Esophagus squamous epithelium (tissue), 5 donors: ENCODE results near the gene HS1BP3. TPM values are rescaled to one million over a fixed set of nuclear protein-coding genes. Genes with fewer than 3 reads are reported as not detected.

Experiments
- DNase-seq: peaks from one replicate; lab custom pipeline; 2025; lab: John Stamatoyannopoulos, UW
- H3K27ac ChIP-seq, 4 donors: fragments of 200-600 bp; sonication (generic); one replicate each; pipeline ENCODE4 v1.5.1; 2016 to 2019; ENCODE audit warnings: mild to moderate bottlenecking in 1 of 4
- H3K27me3 ChIP-seq, 4 donors: fragments of 200-600 bp; sonication (generic); 1 replicate in 3 of 4; 2 replicates in 1 of 4; pipeline versions ENCODE4 v1.5.1 to v1.6.0; 2017 to 2021; ENCODE audit warnings: antibody characterized with exemption in 1 of 4
- H3K36me3 ChIP-seq, 3 donors: fragments of 200-600 bp; sonication (generic); one replicate each; pipeline ENCODE4 v1.5.1; 2016 to 2019
- H3K4me1 ChIP-seq, 3 donors: fragments of 200-600 bp; sonication (generic); one replicate each; pipeline ENCODE4 v1.5.1; 2017 to 2019
- H3K4me3 ChIP-seq, 4 donors: fragments of 200-600 bp; sonication (generic); 1 replicate in 3 of 4; 2 replicates in 1 of 4; pipeline ENCODE4 v1.5.1; 2016 to 2019; ENCODE audit warnings: mild to moderate bottlenecking in 2 of 4, moderate library complexity in 1 of 4
- H3K9me3 ChIP-seq, 3 donors: fragments of 200-600 bp; sonication (generic); one replicate each; pipeline ENCODE4 v1.5.1; 2016 to 2019
- CTCF ChIP-seq, 6 experiments: fragments of 450-650 bp in 4 of 6; fragments of 200-600 bp in 2 of 6; sonication (generic) in 2 of 6; IDR thresholded peaks; one replicate each; pipeline ENCODE4 v1.5.1; 2016 to 2019; ENCODE audit warnings: antibody characterized with exemption in 6 of 6, mild to moderate bottlenecking in 4 of 6, moderate library complexity in 4 of 6
- POLR2A ChIP-seq, 4 donors: fragments of 450-650 bp; IDR thresholded peaks; one replicate each; pipeline ENCODE4 v1.6.1; 2017; ENCODE audit warnings: antibody characterized with exemption in 4 of 4, mild to moderate bottlenecking in 4 of 4, moderate library complexity in 3 of 4
- WGBS, 2 donors: methylation state at CpG; one replicate each; pipeline ENCODE4 v1.1.5; 2018; 5-methylcytosine and 5-hydroxymethylcytosine counted together
- intact Hi-C: fragments of 100-400 bp; cut with DNase I; formaldehyde crosslinking; loops from one replicate; pipeline ENCODE4 v1.15.0; 2022
- total RNA-seq, 4 donors: library from RNA; depleted of rRNA; stranded (reverse); fragments of >200 nt; gene quantifications; one replicate each; pipeline ENCODE4 v1.1.0, GENCODE V29; 2016
- donor health status: DM: yes; HTN: yes; CAD: no.

HS1BP3 gene
- total RNA-seq, 4 donors from 2014 or later, result 7.9 to 22.1 (median 16.9) TPM

GRCh38 chr2:20668451-20668850 lies 17.6 kb upstream of the HS1BP3 start:
- H3K9me3 ChIP-seq, result no peaks in the 10 kb centered on the region
- H3K27ac ChIP-seq, result no peak overlapping the region
- TF ChIP-seq CTCF (IDR thresholded peaks at IDR 0.05) (no peak), POLR2A (IDR thresholded peaks at IDR 0.05) (no peak)
- intact Hi-C loops, result no loop called here
- 88 to 89% methylated on average over 4 of the region's 6 CpGs for WGBS, 2 donors
- peaks cover 27 to 80% (median 33%) of the 10 kb centered on the region in 3 donors for H3K4me1 ChIP-seq
- DNase-seq, result no peak
- peak overlapping the region in 1 of 4 donors; percentile 54 for H3K4me3 ChIP-seq
- no peaks in the 10 kb centered on the region for H3K36me3 ChIP-seq
- peaks cover 31 to 99% (median 50%) of the 10 kb centered on the region in 4 donors for H3K27me3 ChIP-seq

DNA sequence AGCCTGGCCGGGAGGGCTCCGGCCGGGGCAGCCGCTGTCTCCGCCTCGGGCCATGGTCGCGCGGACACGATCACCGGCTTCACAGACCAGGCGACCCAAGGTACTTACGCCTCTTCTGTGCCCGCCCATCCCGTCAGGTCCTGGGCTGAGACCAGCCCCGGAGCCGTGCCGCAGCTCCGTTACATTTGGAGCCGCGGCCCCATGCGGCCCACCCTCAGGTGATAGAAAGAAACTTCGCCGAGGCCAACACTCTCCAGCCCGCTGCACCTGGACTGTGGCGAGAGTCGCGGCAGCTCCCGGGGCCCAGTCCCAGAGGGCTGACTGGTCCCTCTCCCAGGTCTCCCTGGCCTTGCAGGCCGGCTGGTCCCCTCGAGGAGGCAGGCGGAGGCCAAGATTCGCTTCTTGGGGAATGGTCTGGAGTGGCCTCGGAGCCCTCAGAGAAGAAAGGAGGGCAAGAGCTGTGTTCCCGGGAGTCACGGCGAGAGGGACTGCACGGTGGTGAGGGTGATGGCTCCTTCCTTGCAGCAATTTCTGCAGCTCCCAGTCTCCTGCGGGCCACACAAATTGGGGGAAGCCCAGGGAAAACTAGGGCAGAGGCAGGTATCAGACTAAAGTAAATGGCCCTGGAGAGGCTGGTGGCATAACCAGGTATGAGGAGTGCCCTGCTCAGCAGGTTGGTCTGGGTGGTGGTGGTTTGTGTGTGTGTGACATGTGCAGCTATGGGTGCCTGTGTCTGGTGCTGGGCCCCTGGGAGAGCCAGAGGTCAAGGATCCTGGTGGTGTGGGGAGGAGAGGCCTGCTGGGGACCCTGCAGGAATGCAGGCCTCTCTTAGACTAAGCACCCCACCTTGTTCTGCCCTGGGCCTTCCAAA lies 16.9 kb upstream of the HS1BP3 start:
- peaks cover 31 to 99% (median 46%) of the 10 kb centered on the region in 4 donors for H3K27me3 ChIP-seq
- peak overlapping the region; percentile 36 to 71 (median 51) for H3K4me3 ChIP-seq
- WGBS, 2 donors, result 83 to 84% methylated on average over 5 of the region's 39 CpGs
- peaks cover 27 to 83% (median 33%) of the 10 kb centered on the region in 3 donors for H3K4me1 ChIP-seq
- no peak for DNase-seq
- no peaks in the 10 kb centered on the region for H3K36me3 ChIP-seq
- TF ChIP-seq CTCF (IDR thresholded peaks at IDR 0.05), result no peak
- no peak for TF ChIP-seq POLR2A (IDR thresholded peaks at IDR 0.05)
- H3K9me3 ChIP-seq, result no peaks in the 10 kb centered on the region
- H3K27ac ChIP-seq, result peak overlapping the region in 3 of 4 donors; percentile 30 to 68 (median 61)
- intact Hi-C loops, result no loop called here

- H3K4me1 ChIP-seq, result peaks cover 27 to 79% (median 33%) of the 10 kb centered on the region in 3 donors
- peak overlapping the region; percentile 30 to 68 (median 48) for H3K27ac ChIP-seq
- H3K4me3 ChIP-seq, result peak overlapping the region; percentile 36 to 71 (median 51)
- no peaks in the 10 kb centered on the region for H3K9me3 ChIP-seq
- TF ChIP-seq POLR2A (IDR thresholded peaks at IDR 0.05), result no peak
- no peak for TF ChIP-seq CTCF (IDR thresholded peaks at IDR 0.05)
- peaks cover 29 to 99% (median 42%) of the 10 kb centered on the region in 4 donors for H3K27me3 ChIP-seq
- DNase-seq, result no peak
- no peaks in the 10 kb centered on the region for H3K36me3 ChIP-seq
- intact Hi-C loops, result no loop called here
- WGBS, 2 donors, result no CpG with 5 or more reads among the region's 62 CpGs
These were observed 16.2 kb upstream of the HS1BP3 start for GRCh38 chr2:20667151-20667530.

DNA sequence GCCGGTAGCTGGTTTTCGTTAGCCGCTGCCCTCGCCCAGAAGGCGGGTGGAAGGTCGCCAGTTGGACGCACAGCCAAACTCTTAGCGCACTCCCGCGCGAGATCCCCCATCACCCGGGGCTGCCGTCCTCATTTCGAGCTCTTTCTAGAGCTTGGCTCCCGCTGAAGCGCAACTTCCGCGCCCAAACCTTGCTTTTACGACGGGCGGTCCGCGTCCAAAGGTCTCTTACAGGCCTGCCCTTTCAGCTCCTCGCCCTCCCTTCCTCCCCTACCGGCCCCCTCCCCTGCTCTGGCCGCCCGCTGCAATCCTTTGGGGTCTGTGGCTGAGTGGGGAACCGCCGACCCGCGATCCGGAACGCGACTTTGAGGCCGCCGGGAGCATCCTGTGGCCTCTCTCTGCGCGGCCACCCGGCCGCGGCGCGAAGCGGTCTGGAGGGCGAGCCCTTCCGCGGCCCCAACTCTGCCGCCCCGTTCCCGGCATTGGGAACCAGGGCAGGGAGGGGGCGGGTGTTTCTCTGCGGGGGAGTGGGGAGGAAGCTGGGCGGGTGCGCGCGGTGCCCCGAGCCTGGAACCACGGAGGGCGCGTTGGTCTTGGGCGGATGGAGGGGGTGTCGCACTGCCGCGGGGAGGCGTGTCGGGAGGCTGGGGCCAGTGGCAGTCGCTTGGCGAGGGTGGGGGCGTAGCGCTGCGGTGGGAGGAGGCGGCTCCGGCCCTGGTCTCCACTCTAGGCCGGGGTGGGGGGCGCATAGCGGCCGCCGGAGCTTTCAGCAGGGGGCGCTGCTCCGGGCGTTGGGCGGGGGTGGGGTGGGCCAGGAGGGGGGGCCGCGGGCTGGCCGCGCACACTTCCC lies 15.6 kb upstream of the HS1BP3 start, which contains the start of gene GDF7:
Gene GDF7, plus strand, starts transcription at position 841 of the 847 bp plus-strand sequence. CDS start 96 bp downstream, outside the sequence.
- intact Hi-C loops, result no loop called here
- TF ChIP-seq POLR2A (IDR thresholded peaks at IDR 0.05), result no peak
- peak in 1 of 6 experiments; percentile 10 for TF ChIP-seq CTCF (IDR thresholded peaks at IDR 0.05)
- peaks cover 30 to 79% (median 36%) of the 10 kb centered on the region in 3 donors for H3K4me1 ChIP-seq
- peaks cover 27 to 99% (median 40%) of the 10 kb centered on the region in 4 donors for H3K27me3 ChIP-seq
- H3K9me3 ChIP-seq, result no peaks in the 10 kb centered on the region
- H3K4me3 ChIP-seq, result peak within 1 kb of the TSS; percentile 36 to 71 (median 51)
- 0% methylated on average over 3 of the region's 86 CpGs; no CpG with 5 or more reads in 1 of the 2 donors for WGBS, 2 donors
- no peaks in the 10 kb centered on the region for H3K36me3 ChIP-seq
- no peak for DNase-seq
- peak within 1 kb of the TSS; percentile 30 to 68 (median 48) for H3K27ac ChIP-seq
